ENCODE results near the gene TTPAL.

DNA sequence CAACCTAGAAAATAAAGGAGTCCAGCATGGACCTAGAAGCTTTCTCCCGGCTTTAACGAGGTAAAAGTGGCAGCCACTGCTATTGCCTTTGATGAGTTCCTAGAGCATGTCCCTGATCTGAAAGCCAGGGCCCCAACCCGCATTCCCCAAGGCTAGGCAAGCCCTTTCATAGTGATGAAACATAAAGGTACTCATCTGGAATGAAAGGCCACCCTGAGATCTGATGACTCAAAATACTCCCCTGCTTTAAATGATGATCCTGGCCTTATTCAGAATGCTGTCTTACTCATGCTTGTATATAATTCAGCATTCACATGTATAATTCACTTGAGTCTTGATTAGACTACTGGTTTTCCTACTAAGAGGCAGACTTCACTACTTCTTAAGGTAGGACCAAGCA lies 21.3 kb downstream of the TTPAL start:
- no peak for TF ChIP-seq POLR2AphosphoS5 (IDR thresholded peaks at IDR 0.05; ENCODE audit: low read depth)
- TF ChIP-seq, protein P1, sequence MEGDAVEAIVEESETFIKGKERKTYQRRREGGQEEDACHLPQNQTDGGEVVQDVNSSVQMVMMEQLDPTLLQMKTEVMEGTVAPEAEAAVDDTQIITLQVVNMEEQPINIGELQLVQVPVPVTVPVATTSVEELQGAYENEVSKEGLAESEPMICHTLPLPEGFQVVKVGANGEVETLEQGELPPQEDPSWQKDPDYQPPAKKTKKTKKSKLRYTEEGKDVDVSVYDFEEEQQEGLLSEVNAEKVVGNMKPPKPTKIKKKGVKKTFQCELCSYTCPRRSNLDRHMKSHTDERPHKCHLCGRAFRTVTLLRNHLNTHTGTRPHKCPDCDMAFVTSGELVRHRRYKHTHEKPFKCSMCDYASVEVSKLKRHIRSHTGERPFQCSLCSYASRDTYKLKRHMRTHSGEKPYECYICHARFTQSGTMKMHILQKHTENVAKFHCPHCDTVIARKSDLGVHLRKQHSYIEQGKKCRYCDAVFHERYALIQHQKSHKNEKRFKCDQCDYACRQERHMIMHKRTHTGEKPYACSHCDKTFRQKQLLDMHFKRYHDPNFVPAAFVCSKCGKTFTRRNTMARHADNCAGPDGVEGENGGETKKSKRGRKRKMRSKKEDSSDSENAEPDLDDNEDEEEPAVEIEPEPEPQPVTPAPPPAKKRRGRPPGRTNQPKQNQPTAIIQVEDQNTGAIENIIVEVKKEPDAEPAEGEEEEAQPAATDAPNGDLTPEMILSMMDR (IDR thresholded peaks at IDR 0.05; ENCODE audit: insufficient read depth, low read length), result no peak
- TF ChIP-seq, protein P2, sequence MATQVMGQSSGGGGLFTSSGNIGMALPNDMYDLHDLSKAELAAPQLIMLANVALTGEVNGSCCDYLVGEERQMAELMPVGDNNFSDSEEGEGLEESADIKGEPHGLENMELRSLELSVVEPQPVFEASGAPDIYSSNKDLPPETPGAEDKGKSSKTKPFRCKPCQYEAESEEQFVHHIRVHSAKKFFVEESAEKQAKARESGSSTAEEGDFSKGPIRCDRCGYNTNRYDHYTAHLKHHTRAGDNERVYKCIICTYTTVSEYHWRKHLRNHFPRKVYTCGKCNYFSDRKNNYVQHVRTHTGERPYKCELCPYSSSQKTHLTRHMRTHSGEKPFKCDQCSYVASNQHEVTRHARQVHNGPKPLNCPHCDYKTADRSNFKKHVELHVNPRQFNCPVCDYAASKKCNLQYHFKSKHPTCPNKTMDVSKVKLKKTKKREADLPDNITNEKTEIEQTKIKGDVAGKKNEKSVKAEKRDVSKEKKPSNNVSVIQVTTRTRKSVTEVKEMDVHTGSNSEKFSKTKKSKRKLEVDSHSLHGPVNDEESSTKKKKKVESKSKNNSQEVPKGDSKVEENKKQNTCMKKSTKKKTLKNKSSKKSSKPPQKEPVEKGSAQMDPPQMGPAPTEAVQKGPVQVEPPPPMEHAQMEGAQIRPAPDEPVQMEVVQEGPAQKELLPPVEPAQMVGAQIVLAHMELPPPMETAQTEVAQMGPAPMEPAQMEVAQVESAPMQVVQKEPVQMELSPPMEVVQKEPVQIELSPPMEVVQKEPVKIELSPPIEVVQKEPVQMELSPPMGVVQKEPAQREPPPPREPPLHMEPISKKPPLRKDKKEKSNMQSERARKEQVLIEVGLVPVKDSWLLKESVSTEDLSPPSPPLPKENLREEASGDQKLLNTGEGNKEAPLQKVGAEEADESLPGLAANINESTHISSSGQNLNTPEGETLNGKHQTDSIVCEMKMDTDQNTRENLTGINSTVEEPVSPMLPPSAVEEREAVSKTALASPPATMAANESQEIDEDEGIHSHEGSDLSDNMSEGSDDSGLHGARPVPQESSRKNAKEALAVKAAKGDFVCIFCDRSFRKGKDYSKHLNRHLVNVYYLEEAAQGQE (IDR thresholded peaks at IDR 0.05; ENCODE audit: insufficient replicate concordance, low read depth), result no peak

All from HL-60 (cell line).